Measurements from ENCODE around the gene KRT24.

The KRT24 gene

GRCh38 chr17:40718930-40719329 is 15.4 kb upstream of the KRT24 start:
- H3K27me3 ChIP-seq: peaks cover 81% of the 10 kb centered on the region
- H3K36me3 ChIP-seq: no peaks in the 10 kb centered on the region
- no peak overlapping the region for H3K4me3 ChIP-seq (ENCODE audit: low read depth, low read length)
- no peak for DNase-seq
- H3K9me3 ChIP-seq: no peaks in the 10 kb centered on the region
- H3K4me1 ChIP-seq: no peaks in the 10 kb centered on the region
- no peak for TF ChIP-seq CTCF (IDR thresholded peaks at IDR 0.05; ENCODE audit: low read depth, low read length)

- Histone ChIP-seq H3K27me3 (peaks cover 85% of the 10 kb centered on the region), H3K4me3 (ENCODE audit: low read depth, low read length) (no peak overlapping the region), H3K4me1 (no peaks in the 10 kb centered on the region), H3K9me3 (no peaks in the 10 kb centered on the region), H3K36me3 (no peaks in the 10 kb centered on the region)
- no peak for TF ChIP-seq CTCF (IDR thresholded peaks at IDR 0.05; ENCODE audit: low read depth, low read length)
- no peak for DNase-seq
These were observed 14.2 kb upstream of the KRT24 start for GRCh38 chr17:40717776-40718175.

GRCh38 chr17:40714473-40714872 is 10.9 kb upstream of the KRT24 start:
- no peak for DNase-seq
- Histone ChIP-seq H3K4me1 (no peaks in the 10 kb centered on the region), H3K9me3 (no peaks in the 10 kb centered on the region), H3K36me3 (no peaks in the 10 kb centered on the region), H3K4me3 (ENCODE audit: low read depth, low read length) (no peak overlapping the region), H3K27me3 (peaks cover 87% of the 10 kb centered on the region)
- TF ChIP-seq CTCF (IDR thresholded peaks at IDR 0.05; ENCODE audit: low read depth, low read length): no peak

GRCh38 chr17:40707745-40708144 is 4.2 kb upstream of the KRT24 start:
- Histone ChIP-seq H3K27me3 (peaks cover 86% of the 10 kb centered on the region), H3K9me3 (no peaks in the 10 kb centered on the region), H3K4me3 (ENCODE audit: low read depth, low read length) (no peak overlapping the region), H3K4me1 (no peaks in the 10 kb centered on the region), H3K36me3 (no peaks in the 10 kb centered on the region)
- no peak for DNase-seq
- no peak for TF ChIP-seq CTCF (IDR thresholded peaks at IDR 0.05; ENCODE audit: low read depth, low read length)

- no peak for TF ChIP-seq CTCF (IDR thresholded peaks at IDR 0.05; ENCODE audit: low read depth, low read length)
- no peaks in the 10 kb centered on the region for H3K36me3 ChIP-seq
- H3K4me3 ChIP-seq (ENCODE audit: low read depth, low read length): no peak overlapping the region
- H3K4me1 ChIP-seq: no peaks in the 10 kb centered on the region
- H3K9me3 ChIP-seq: no peaks in the 10 kb centered on the region
- DNase-seq: no peak
- peaks cover 87% of the 10 kb centered on the region for H3K27me3 ChIP-seq
These were observed 2.0 kb upstream of the KRT24 start for GRCh38 chr17:40705584-40705983.

- Histone ChIP-seq H3K4me3 (ENCODE audit: low read depth, low read length) (no peak overlapping the region), H3K36me3 (no peaks in the 10 kb centered on the region), H3K9me3 (no peaks in the 10 kb centered on the region), H3K27me3 (peaks cover 89% of the 10 kb centered on the region), H3K4me1 (no peaks in the 10 kb centered on the region)
- no peak for TF ChIP-seq CTCF (IDR thresholded peaks at IDR 0.05; ENCODE audit: low read depth, low read length)
- no peak for DNase-seq
These were observed 1.3 kb downstream of the KRT24 start for GRCh38 chr17:40702271-40702670.
